B cell (primary cell): ENCODE data around the gene PLEKHB1. TPM values are rescaled to one million over a fixed set of nuclear protein-coding genes. Genes with fewer than 3 reads are reported as not detected.

Source experiments
- ATAC-seq: fragments of 200-7000 bp; cut with Tn5 transposase; one replicate; pipeline ENCODE4 v1.10.0; 2021; ENCODE audit warnings: low read depth, mild to moderate bottlenecking, moderate number of reproducible peaks, moderate library complexity
- CTCF ChIA-PET: fragments of 350-600 bp; sonication (Branson Sonifier 250); formaldehyde crosslinking; loops from one replicate; lab custom pipeline; 2021; ENCODE audit warnings: antibody characterized with exemption, inconsistent platforms; lab: Charles Lee
- POLR2A ChIA-PET: fragments of 350-600 bp; sonication (Branson Sonifier 250); formaldehyde crosslinking; loops from one replicate; lab custom pipeline; 2021; ENCODE audit warnings: antibody characterized with exemption; lab: Charles Lee
- DNase-seq: peaks from one replicate; pipeline ENCODE4 v3.0.0; 2013
- H2AFZ ChIP-seq: 2 replicates; pipeline ENCODE4 v1.6.1; 2012; ENCODE audit warnings: mild to moderate bottlenecking, low read depth, low read length; ENCODE audit not compliant: insufficient read depth, poor library complexity, severe bottlenecking
- H3K27ac ChIP-seq, 2 donors: 1 replicate in 1 of 2; 2 replicates in 1 of 2; pipeline ENCODE4 v1.5.1; 2012 to 2013; ENCODE audit warnings: low read length in 2 of 2, mild to moderate bottlenecking in 2 of 2, moderate library complexity in 1 of 2
- H3K27me3 ChIP-seq, 4 experiments: fragments of 200-600 bp in 1 of 4; sonication (generic) in 1 of 4; replicated peaks in 1 of 4; 1 replicate in 2 of 4; 2 replicates in 2 of 4; pipeline versions ENCODE4 v1.6.1 to v1.7.0; 2013 to 2016; ENCODE audit warnings: low read length in 3 of 4, mild to moderate bottlenecking in 2 of 4, mixed read lengths in 1 of 4, moderate library complexity in 1 of 4; ENCODE audit not compliant: insufficient read depth in 4 of 4, control insufficient read depth in 3 of 4; ENCODE audit errors: control extremely low read depth in 1 of 4
- H3K36me3 ChIP-seq, 2 experiments: replicated peaks in 1 of 2; 1 replicate in 1 of 2; 2 replicates in 1 of 2; pipeline versions ENCODE4 v1.6.1 to v1.7.1; 2013; ENCODE audit warnings: low read length in 1 of 2; ENCODE audit not compliant: insufficient read depth in 2 of 2, control insufficient read depth in 1 of 2; ENCODE audit errors: control extremely low read depth in 1 of 2, extremely low read depth in 1 of 2
- H3K4me1 ChIP-seq, 2 donors: fragments of 200-600 bp in 1 of 2; sonication (generic) in 1 of 2; 1 replicate in 1 of 2; 2 replicates in 1 of 2; pipeline versions ENCODE4 v1.5.1 to v1.6.1; 2013 to 2017; ENCODE audit warnings: low read length in 2 of 2; ENCODE audit not compliant: control insufficient read depth in 2 of 2, insufficient read depth in 2 of 2
- H3K4me2 ChIP-seq: replicated peaks from 2 replicates; pipeline ENCODE3; 2012; ENCODE audit warnings: mild to moderate bottlenecking, low read depth, low read length; ENCODE audit not compliant: poor library complexity, severe bottlenecking
- H3K4me3 ChIP-seq, 5 experiments: fragments of 200-600 bp in 1 of 5; sonication (generic) in 1 of 5; 1 replicate in 3 of 5; 2 replicates in 2 of 5; pipeline versions ENCODE4 v1.5.1 to v1.7.0; 2011 to 2016; ENCODE audit warnings: low read length in 4 of 5, mild to moderate bottlenecking in 4 of 5, low read depth in 2 of 5, control low read depth in 1 of 5, moderate library complexity in 1 of 5; ENCODE audit not compliant: insufficient read depth in 1 of 5; ENCODE audit errors: control extremely low read depth in 1 of 5, extremely low read depth in 1 of 5
- H3K79me2 ChIP-seq: fragments of 200-600 bp; sonication (generic); one replicate; pipeline ENCODE4 v1.6.0; 2016; ENCODE audit warnings: low read length; ENCODE audit not compliant: control insufficient read depth, insufficient read depth
- H3K9ac ChIP-seq: fragments of 200-600 bp; sonication (generic); 2 replicates; pipeline ENCODE4 v1.6.1; 2017; ENCODE audit warnings: mild to moderate bottlenecking, low read length, moderate library complexity
- H3K9me3 ChIP-seq, 3 donors: one replicate each; pipeline versions ENCODE4 v1.6.1 to v1.7.1; 2013; ENCODE audit warnings: low read length in 2 of 3; ENCODE audit not compliant: control insufficient read depth in 2 of 3, insufficient read depth in 1 of 3; ENCODE audit errors: control extremely low read depth in 1 of 3
- H4K20me1 ChIP-seq: 2 replicates; pipeline ENCODE4 v1.6.0; 2012; ENCODE audit warnings: mild to moderate bottlenecking, low read length; ENCODE audit not compliant: insufficient read depth, control insufficient read depth, poor library complexity, severe bottlenecking
- H3K27ac Mint-ChIP-seq: one replicate; pipeline ENCODE4 v1.8.0; 2021; ENCODE audit warnings: mixed read lengths
- H3K27me3 Mint-ChIP-seq: one replicate; pipeline ENCODE4 v1.8.0; 2021; ENCODE audit warnings: mixed read lengths
- H3K4me1 Mint-ChIP-seq: one replicate; pipeline ENCODE4 v1.8.0; 2021; ENCODE audit warnings: mixed read lengths
- H3K4me3 Mint-ChIP-seq: one replicate; pipeline ENCODE4 v1.8.0; 2021; ENCODE audit warnings: mixed read lengths
- H3K9me3 Mint-ChIP-seq: one replicate; pipeline ENCODE4 v1.8.0; 2022; ENCODE audit warnings: mixed read lengths; ENCODE audit not compliant: insufficient read depth
- CTCF ChIP-seq: fragments of 200-600 bp; IDR thresholded peaks from one replicate; pipeline ENCODE4 v1.8.0; 2022; ENCODE audit warnings: antibody characterized with exemption, mild to moderate bottlenecking
- EZH2 ChIP-seq: IDR thresholded peaks from 2 replicates; pipeline ENCODE4 v1.6.1; 2012; ENCODE audit warnings: borderline replicate concordance, low read depth, mild to moderate bottlenecking, moderate library complexity, low read length; ENCODE audit not compliant: insufficient read depth, poor library complexity, severe bottlenecking
- WGBS: methylation state at CpG from one replicate; pipeline ENCODE4 v1.1.5; 2013; ENCODE audit warnings: missing lambda C conversion rate; ENCODE audit not compliant: insufficient coverage; 5-methylcytosine and 5-hydroxymethylcytosine counted together
- intact Hi-C: fragments of 100-400 bp; cut with micrococcal nuclease; formaldehyde crosslinking; loops from one replicate; pipeline ENCODE4 v1.10.0; 2022
- polyA minus RNA-seq: library from RNA; depleted of rRNA, polyadenylated mRNA; stranded (reverse); fragments of >200 nt; gene quantifications from 2 replicates; pipeline ENCODE4 v1.2.3, GENCODE V29; 2012
- polyA plus RNA-seq: library from polyadenylated mRNA; depleted of rRNA; stranded (reverse); fragments of >200 nt; gene quantifications from 2 replicates; pipeline ENCODE4 v1.2.3, GENCODE V29; 2012
- total RNA-seq, 2 donors: library from RNA; stranded (reverse); fragments of 120-200 nt in 1 of 2; gene quantifications; 1 replicate in 1 of 2; 2 replicates in 1 of 2; pipeline versions ENCODE4 v1.2.3 to v1.2.4, GENCODE V29; 2013 to 2022

PLEKHB1 gene
- total RNA-seq = 16.7 and 25.2 TPM in 2 replicates
- 6.8 TPM for total RNA-seq (2013)
- 5.7 and 13.8 TPM in 2 replicates for polyA plus RNA-seq
- 6.4 and 8.7 TPM in 2 replicates for polyA minus RNA-seq

GRCh38 chr11:73645972-73646631, at the start of gene PLEKHB1:
Gene PLEKHB1 (plus strand): TSS chr11:73646581. CDS start chr11:73646609, 28 bp downstream.
- peak within 1 kb of the TSS; percentile 87 for H3K27ac Mint-ChIP-seq
- POLR2A ChIA-PET = no interaction called here

More at GRCh38 chr11:73645972-73646631, at the start of gene PLEKHB1:
- peaks cover 0 to 9% (median 0%) of the 10 kb centered on the region in 4 experiments for H3K27me3 ChIP-seq
- Mint-ChIP-seq H3K27me3 (peaks cover 4% of the 10 kb centered on the region), H3K4me3 (peak within 1 kb of the TSS; percentile 87), H3K4me1 (peaks cover 23% of the 10 kb centered on the region), H3K9me3 (no peaks in the 10 kb centered on the region)
- peak within 1 kb of the TSS in 2 of 5 experiments; percentile 46 to 56 for H3K4me3 ChIP-seq
- H3K4me2 ChIP-seq = peak within 1 kb of the TSS; percentile 65
- CTCF ChIA-PET = interaction anchor here (1.6 to 5.9 kb wide), 2 partner anchors 15 to 20 kb away, joined by 4 to 49 read pairs; no protein-coding TSS in a partner anchor
- no peak for TF ChIP-seq EZH2
- TF ChIP-seq CTCF = no peak
- H3K27ac ChIP-seq = no peak within 1 kb of the TSS
- no peaks in the 10 kb centered on the region for H3K9me3 ChIP-seq
- intact Hi-C loops = loop anchor here (2.0 kb wide), 1 partner anchor 21 kb away; no protein-coding TSS in a partner anchor
- ATAC-seq (no peak), DNase-seq (no peak)
- H3K9ac ChIP-seq = no peak within 1 kb of the TSS
- WGBS = 86% methylated on average over 26 of the region's 26 CpGs
- H4K20me1 ChIP-seq = no peaks in the 10 kb centered on the region
- no peaks in the 10 kb centered on the region for H3K36me3 ChIP-seq
- H3K4me1 ChIP-seq = peaks cover 11 to 20% of the 10 kb centered on the region in 2 donors
- H2AFZ ChIP-seq = peak within 1 kb of the TSS; percentile 66
- H3K79me2 ChIP-seq = no peaks in the 10 kb centered on the region
